Activated CD4-positive, alpha-beta T cell treated with anti-CD3 and anti-CD28 coated beads, Interleukin-2, Interleukin-4, amounts not matched to agents 100 ng/mL and 50 ng/mL, durations not matched to agents 16 hours and 8 hours (primary cell): ENCODE data around the gene SLC25A33.

ENCODE experiments used
- DNase-seq: peaks from one replicate; pipeline ENCODE4 v3.0.0-alpha.2; 2020; ENCODE audit warnings: low spot score

SLC25A33 gene

DNA sequence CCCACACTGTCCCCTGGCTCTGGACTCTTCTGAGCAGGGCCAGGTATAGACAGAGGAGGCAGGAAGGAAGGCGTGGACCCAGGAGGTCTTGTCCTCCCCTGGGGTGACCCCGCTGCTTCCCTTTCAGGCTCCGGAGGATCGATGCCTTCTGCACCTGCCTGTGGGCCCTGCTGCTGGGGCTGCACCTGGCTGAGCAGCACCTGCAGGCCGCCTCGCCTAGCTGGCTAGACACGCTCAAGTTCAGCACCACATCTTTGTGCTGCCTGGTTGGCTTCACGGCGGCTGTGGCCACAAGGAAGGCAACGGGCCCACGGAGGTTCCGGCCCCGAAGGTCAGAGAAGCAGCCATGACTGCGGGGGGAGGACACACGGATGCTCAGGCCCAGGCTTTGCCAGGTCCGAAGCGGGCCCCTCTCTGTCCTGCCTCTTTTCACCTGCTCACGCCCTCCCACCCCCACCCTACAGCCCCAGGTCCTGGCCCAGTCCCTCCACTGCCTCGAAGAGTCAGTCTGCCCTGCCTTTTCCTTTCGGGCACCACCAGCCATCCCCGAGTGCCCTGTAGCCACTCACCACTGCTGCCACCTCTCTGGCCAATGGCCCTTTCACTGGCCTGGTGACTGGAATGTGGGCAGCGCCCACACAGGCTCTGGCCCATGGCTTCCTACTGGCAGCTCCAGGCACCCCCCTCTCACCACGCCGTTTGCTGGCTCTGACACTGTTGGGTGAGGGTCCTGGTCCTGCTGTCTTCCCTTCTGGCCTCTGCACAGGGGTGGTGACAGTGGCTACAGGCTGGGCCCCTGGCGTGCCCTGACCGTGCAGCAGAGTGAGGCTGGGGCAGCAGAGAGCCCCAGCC is 62.9 kb downstream of the SLC25A33 start:
- DNase-seq: no peak

GRCh38 chr1:9602794-9603167 is 63.5 kb downstream of the SLC25A33 start:
- no peak for DNase-seq

DNA sequence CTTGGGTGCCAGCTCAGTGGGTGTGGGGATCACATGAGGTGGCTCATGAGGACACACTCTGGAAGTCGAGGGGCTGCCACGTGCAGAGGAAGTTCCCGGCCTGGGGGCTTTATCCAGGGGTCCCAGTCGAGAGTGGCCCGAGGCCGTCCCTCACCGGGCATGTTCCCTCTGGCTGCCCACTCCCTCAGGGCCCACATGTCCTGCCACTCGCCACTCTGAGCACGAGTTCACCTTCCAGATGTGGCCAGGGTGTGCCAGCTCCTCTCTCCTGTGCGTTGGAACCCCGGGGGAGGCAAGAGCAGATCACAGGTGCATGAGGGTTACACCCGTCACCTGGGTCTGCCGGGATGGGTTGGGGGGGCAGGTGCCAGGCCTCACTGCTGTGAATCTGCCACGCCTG is 64.0 kb downstream of the SLC25A33 start:
- DNase-seq: no peak

- no peak for DNase-seq
Measured at GRCh38 chr1:9603766-9604753, 64.8 kb downstream of the SLC25A33 start.

- DNase-seq: no peak
Measured at GRCh38 chr1:9604836-9605235, 65.6 kb downstream of the SLC25A33 start.

- no peak for DNase-seq
Measured at GRCh38 chr1:9605946-9606455, 66.7 kb downstream of the SLC25A33 start.

DNA sequence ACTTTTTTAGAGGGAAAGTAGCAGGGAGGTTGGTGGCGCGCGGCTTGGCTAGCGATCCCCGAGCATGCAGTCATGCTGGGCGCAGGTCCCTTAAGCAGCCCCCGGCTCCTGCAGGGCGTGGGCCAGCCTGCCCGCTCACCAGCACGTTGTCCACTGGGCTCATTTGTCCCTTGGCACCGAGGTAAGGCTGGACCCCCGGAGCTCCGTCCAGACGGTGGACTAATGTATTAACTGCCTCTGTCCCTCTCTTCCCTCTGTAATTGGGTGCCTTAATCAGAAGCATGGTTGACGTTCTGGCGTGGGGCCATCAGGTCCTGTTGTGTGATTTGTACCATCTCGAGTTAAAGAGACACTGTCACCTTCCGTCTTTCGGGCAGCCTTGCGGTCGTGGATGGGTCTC is 67.2 kb downstream of the SLC25A33 start:
- no peak for DNase-seq

GRCh38 chr1:9606948-9607347 is 67.7 kb downstream of the SLC25A33 start:
- no peak for DNase-seq

- no peak for DNase-seq
Measured at GRCh38 chr1:9607352-9607751, 68.1 kb downstream of the SLC25A33 start.

GRCh38 chr1:9609998-9610397 is 70.7 kb downstream of the SLC25A33 start:
- DNase-seq: no peak

- DNase-seq: no peak
Measured at GRCh38 chr1:9610548-9610947, 71.3 kb downstream of the SLC25A33 start.

GRCh38 chr1:9611716-9612115 is 72.5 kb downstream of the SLC25A33 start:
- no peak for DNase-seq

DNA sequence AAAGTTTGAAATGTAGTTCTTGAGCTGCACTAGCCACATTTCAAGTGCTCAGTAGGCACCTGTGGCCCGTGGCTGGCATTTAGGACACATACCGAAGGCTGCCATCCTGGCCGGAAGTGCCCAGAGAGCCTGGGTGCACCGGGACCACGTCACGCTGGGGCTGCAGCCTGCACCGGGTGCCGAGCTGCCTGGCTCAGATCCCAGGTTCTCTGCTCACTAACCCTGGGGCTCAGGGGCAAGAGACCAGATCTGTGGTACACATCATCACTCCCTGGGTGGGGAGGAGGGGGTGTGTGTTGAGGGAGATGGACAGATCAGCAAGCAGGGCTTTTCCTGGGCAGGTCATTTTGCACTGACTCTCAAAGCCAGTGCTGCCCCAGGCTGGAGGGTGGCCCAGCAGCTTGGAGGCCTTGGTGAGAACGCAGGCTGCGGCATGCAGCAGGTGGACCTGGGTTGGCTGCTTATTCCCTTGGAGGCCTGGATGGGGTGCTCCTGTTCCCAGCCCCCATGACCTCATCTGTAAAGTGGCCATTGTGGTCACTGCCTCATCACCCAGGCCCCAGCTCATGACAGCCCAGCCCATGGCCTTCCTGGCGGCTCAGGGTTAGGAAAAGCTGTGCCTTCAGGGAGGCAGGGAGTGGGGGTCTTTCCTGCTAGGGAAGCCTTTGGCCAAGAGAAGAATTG is 73.0 kb downstream of the SLC25A33 start:
- no peak for DNase-seq

DNA sequence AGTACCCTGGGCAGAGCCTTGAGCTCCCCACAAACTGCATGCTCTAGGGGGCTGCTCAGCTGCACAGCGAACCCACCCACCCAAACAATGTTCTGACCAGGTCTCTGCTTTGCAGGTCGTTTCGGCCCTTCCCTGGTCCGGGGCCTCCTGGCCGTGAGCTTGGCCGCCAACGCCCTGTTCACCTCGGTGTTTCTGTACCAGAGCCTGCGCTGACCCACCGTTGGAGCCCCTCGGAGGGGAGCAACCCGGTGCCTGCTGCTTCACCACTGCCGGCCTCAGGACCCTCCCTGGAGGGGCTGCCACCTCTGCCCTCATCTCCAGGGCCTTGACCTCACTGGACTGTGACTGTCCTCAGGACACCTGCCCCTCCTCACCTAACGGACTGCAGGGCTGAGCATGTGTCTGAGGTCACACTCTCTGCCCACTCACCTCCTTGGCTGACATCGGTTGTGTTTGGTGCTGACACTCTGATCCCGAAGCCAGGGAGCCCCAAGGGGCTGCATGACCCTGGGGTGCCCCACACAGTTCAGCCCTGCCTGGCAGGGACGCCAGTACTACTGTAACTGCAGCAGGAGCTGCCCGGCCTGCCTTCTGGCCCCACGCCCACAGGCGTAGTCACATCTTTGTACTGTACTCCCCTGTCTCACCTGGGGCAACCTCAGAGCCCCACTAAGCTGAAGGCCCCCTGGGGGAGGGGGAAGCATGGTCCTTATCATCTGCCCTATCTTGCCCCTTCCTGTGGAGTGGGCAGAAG is 73.8 kb downstream of the SLC25A33 start:
- no peak for DNase-seq

- DNase-seq: no peak
Measured at GRCh38 chr1:9613625-9614299, 74.5 kb downstream of the SLC25A33 start.

GRCh38 chr1:9615316-9616063 is 76.2 kb downstream of the SLC25A33 start:
- DNase-seq: peak; percentile 53

- no peak for DNase-seq
Measured at GRCh38 chr1:9618909-9619679, 79.8 kb downstream of the SLC25A33 start.

DNA sequence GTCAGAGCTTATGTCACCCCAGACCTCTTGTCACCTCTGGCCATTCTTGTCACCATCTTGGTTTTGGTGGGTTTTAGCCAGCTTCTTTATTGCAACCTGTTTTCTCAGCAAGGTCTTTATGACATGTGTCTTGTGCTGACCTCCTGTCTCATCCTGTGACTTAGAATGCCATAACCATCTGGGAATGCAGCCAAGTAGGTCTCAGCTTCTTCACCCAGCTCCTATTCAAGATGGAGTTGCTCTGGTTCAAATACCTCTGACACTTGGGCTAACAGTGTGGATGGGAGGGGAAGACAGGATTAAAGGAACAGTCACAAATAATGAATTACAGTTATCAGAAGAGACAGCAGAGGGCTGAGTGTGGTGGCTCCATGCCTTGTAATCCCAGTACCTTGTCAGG is 81.8 kb downstream of the SLC25A33 start:
- no peak for DNase-seq

- no peak for DNase-seq
Measured at GRCh38 chr1:9624081-9624480, 84.8 kb downstream of the SLC25A33 start.
